HG03066 (cell line): ENCODE measurements around the gene MRPL42.
"Not testable (repeated sequence)": the region's sequence is repeated elsewhere in the genome, so short reads cannot be mapped to it uniquely, and the experiment has no call there.

Experiments used
- ATAC-seq: cut with Tn5 transposase; IDR thresholded peaks from one replicate; pipeline ENCODE4 v1.9.1; 2021; ENCODE audit warnings: low read depth; ENCODE audit not compliant: unreplicated experiment

The MRPL42 gene

GRCh38 chr12:93539821-93540220 lies 72.5 kb downstream of the MRPL42 start:
- ATAC-seq: no peak

GRCh38 chr12:93540466-93540865 lies 73.2 kb downstream of the MRPL42 start:
- no peak for ATAC-seq

GRCh38 chr12:93541578-93542225 lies 74.4 kb downstream of the MRPL42 start:
- no peak for ATAC-seq

- ATAC-seq: no peak
These were observed 80.5 kb downstream of the MRPL42 start for GRCh38 chr12:93547778-93548177.

GRCh38 chr12:93549174-93549573 lies 81.9 kb downstream of the MRPL42 start:
- ATAC-seq: no peak

- ATAC-seq: no peak
These were observed 83.7 kb downstream of the MRPL42 start for GRCh38 chr12:93550748-93551611.

GRCh38 chr12:93552427-93552826 lies 85.1 kb downstream of the MRPL42 start:
- no peak for ATAC-seq

- not testable (repeated sequence) for ATAC-seq
These were observed 90.6 kb downstream of the MRPL42 start for GRCh38 chr12:93557879-93558278.

GRCh38 chr12:93558685-93559084 lies 91.4 kb downstream of the MRPL42 start:
- ATAC-seq: not testable (repeated sequence)

GRCh38 chr12:93563807-93564538 lies 96.7 kb downstream of the MRPL42 start:
- ATAC-seq: no peak

GRCh38 chr12:93565760-93566159 lies 98.4 kb downstream of the MRPL42 start:
- ATAC-seq: no peak
